ENCODE data around the gene BDH1.
A peak's percentile ranks its signal among the peaks of the same experiment; 100 is the strongest.
"Not testable (repeated sequence)": the region's sequence is repeated elsewhere in the genome, so short reads cannot be mapped to it uniquely, and the experiment has no call there.

BDH1 gene

GRCh38 chr3:197577366-197578074 is 21.8 kb upstream of the BDH1 start:
- no peak for DNase-seq

GRCh38 chr3:197576838-197577237 is 21.1 kb upstream of the BDH1 start:
- no peak for DNase-seq

- no peak for DNase-seq
Observed at GRCh38 chr3:197575362-197575761, 19.6 kb upstream of the BDH1 start.

GRCh38 chr3:197574396-197574991 is 18.7 kb upstream of the BDH1 start:
- not testable (repeated sequence) for DNase-seq

- DNase-seq: no peak
Observed at GRCh38 chr3:197573048-197573767, 17.4 kb upstream of the BDH1 start.

GRCh38 chr3:197571880-197572172 is 16.1 kb upstream of the BDH1 start:
- not testable (repeated sequence) for DNase-seq

GRCh38 chr3:197571074-197571879 is 15.5 kb upstream of the BDH1 start:
- not testable (repeated sequence) for DNase-seq

- not testable (repeated sequence) for DNase-seq
Observed at GRCh38 chr3:197569433-197569832, 13.7 kb upstream of the BDH1 start.

GRCh38 chr3:197567904-197568681 is 12.3 kb upstream of the BDH1 start:
- no peak for DNase-seq

- not testable (repeated sequence) for DNase-seq
Observed at GRCh38 chr3:197566155-197566554, 10.4 kb upstream of the BDH1 start.

GRCh38 chr3:197564097-197564843 is 8.5 kb upstream of the BDH1 start:
- no peak for DNase-seq

- DNase-seq: no peak
Observed at GRCh38 chr3:197562398-197563251, 6.9 kb upstream of the BDH1 start.

GRCh38 chr3:197561926-197562325 is 6.2 kb upstream of the BDH1 start:
- peak in 1 of 4 experiments; percentile 14 for DNase-seq

- no peak for DNase-seq
Observed at GRCh38 chr3:197559651-197560050, 3.9 kb upstream of the BDH1 start.

GRCh38 chr3:197554562-197555280 is 1.0 kb downstream of the BDH1 start:
- peak; percentile 99 for DNase-seq

GRCh38 chr3:197554196-197554561 is 1.6 kb downstream of the BDH1 start:
- DNase-seq: no peak

- no peak for DNase-seq
Observed at GRCh38 chr3:197552198-197552597, 3.6 kb downstream of the BDH1 start.

- no peak for DNase-seq
Observed at GRCh38 chr3:197550489-197550888, 5.3 kb downstream of the BDH1 start.

GRCh38 chr3:197549261-197549885 is 6.4 kb downstream of the BDH1 start:
- DNase-seq: no peak
